GM18520 (cell line): Measurements from ENCODE around the gene ARHGEF28.

ENCODE experiments used
- ATAC-seq: cut with Tn5 transposase; IDR thresholded peaks from one replicate; pipeline ENCODE4 v1.9.1; 2021; ENCODE audit not compliant: unreplicated experiment

The ARHGEF28 gene

GRCh38 chr5:73985145-73985544 is 359.1 kb downstream of the ARHGEF28 start:
- no peak for ATAC-seq

- no peak for ATAC-seq
Measured at GRCh38 chr5:73986729-73987128, 360.7 kb downstream of the ARHGEF28 start.

GRCh38 chr5:73987915-73988314 is 361.9 kb downstream of the ARHGEF28 start:
- ATAC-seq: no peak

GRCh38 chr5:73989956-73990355 is 364.0 kb downstream of the ARHGEF28 start:
- ATAC-seq: no peak
